ENCODE data around the gene SLC25A45.

DNA sequence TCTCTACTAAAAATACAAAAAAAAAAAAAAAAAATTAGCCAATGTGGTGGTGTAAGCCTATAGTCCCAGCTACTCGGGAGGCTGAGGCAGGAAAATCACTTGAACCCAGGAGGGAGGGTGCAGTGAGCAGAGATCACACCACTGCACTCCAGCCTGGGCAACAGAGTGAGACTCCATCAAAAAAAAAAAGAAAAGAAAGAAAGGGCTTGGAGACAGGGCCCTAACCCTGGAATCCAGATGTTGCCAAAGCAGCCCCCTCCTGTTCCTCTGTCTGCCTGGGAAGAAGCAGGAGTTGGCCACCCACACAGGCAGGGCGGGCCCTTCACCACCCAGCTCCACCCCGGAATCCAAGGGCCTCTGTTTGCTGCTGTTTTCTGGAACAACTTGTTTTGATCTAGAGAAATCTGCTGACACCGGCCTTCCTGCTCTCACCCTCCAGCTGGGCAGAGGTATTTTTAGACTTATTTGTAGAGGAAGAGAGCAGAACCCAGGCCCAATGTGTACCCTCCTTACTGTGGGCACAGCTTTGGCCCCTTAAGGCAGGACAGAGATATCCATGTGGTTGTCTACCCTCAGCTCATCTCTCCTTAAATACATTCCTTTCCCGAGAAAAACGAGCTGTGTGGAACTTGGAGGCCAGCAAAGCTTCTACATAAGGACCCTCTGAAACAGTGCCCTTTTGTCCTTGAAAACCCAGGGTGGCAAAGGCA is 37.5 kb upstream of the SLC25A45 start:
- TF ChIP-seq, protein P1, sequence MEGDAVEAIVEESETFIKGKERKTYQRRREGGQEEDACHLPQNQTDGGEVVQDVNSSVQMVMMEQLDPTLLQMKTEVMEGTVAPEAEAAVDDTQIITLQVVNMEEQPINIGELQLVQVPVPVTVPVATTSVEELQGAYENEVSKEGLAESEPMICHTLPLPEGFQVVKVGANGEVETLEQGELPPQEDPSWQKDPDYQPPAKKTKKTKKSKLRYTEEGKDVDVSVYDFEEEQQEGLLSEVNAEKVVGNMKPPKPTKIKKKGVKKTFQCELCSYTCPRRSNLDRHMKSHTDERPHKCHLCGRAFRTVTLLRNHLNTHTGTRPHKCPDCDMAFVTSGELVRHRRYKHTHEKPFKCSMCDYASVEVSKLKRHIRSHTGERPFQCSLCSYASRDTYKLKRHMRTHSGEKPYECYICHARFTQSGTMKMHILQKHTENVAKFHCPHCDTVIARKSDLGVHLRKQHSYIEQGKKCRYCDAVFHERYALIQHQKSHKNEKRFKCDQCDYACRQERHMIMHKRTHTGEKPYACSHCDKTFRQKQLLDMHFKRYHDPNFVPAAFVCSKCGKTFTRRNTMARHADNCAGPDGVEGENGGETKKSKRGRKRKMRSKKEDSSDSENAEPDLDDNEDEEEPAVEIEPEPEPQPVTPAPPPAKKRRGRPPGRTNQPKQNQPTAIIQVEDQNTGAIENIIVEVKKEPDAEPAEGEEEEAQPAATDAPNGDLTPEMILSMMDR (IDR thresholded peaks at IDR 0.05 in 4 of 5, conservative IDR thresholded peaks at IDR 0.05 in 1 of 5) = no peak
- TF ChIP-seq POLR2A (IDR thresholded peaks at IDR 0.05) = no peak
